ENCODE results near the gene ACP7. TPM values are rescaled to one million over a fixed set of nuclear protein-coding genes. Genes with fewer than 3 reads are reported as not detected.

The ACP7 gene
- total and polyA plus RNA-seq, 2 experiments from 2014 or later = 0.27 to 0.45 TPM

- TF ChIP-seq ZNF462 (CRISPR knock-in tag; IDR thresholded peaks at IDR 0.05) (no peak), JUNB (IDR thresholded peaks at IDR 0.05; ENCODE audit: unreplicated experiment) (no peak), REST (IDR thresholded peaks at IDR 0.05; ENCODE audit: unreplicated experiment) (no peak)
Observed at GRCh38 chr19:39155741-39156140, 71.6 kb downstream of the ACP7 start (continued).

GRCh38 chr19:39156326-39157230 lies 72.4 kb downstream of the ACP7 start:
- DNase-seq (ENCODE audit: low spot score) (no peak), ATAC-seq (peak; percentile 13)
- no peak overlapping the region for H3K27ac ChIP-seq (ENCODE audit: low read depth)
- Mint-ChIP-seq H3K27ac (no peak overlapping the region; the same call in 1 of the 2 replicates), H3K4me1 (peaks cover 42% of the 10 kb centered on the region), H3K27me3 (ENCODE audit: insufficient read depth, low read depth, poor library complexity) (peaks cover 11% of the 10 kb centered on the region), H3K9me3 (no peaks in the 10 kb centered on the region; the same call in 1 of the 3 replicates), H3K36me3 (ENCODE audit: low read depth) (no peaks in the 10 kb centered on the region; the same call in 1 of the 3 replicates), H3K4me3 (no peak overlapping the region)
- no peak overlapping the region for H3K4me2 ChIP-seq
- H4K20me1 ChIP-seq (replicated peaks; ENCODE audit: insufficient read depth) = peaks cover 4% of the 10 kb centered on the region; the same call in 1 of the 2 replicates
- H3K27me3 ChIP-seq (ENCODE audit: insufficient read depth) = no peaks in the 10 kb centered on the region
- H3F3A ChIP-seq (replicated peaks; ENCODE audit: low read depth) = no peaks in the 10 kb centered on the region
- H3K4me3 ChIP-seq = no peak overlapping the region
- no peak overlapping the region for H2AFZ ChIP-seq
- H3K36me3 ChIP-seq (ENCODE audit: insufficient read depth) = no peaks in the 10 kb centered on the region
- H3K79me2 ChIP-seq (replicated peaks; ENCODE audit: insufficient read depth) = peaks cover 43% of the 10 kb centered on the region
- H3K4me1 ChIP-seq (ENCODE audit: insufficient read depth) = peaks cover 17% of the 10 kb centered on the region
- no peaks in the 10 kb centered on the region for H3K9me2 ChIP-seq (ENCODE audit: insufficient read depth)
- TF ChIP-seq ZNF114 (CRISPR knock-in tag; IDR thresholded peaks at IDR 0.05) (no peak), EZH2phosphoT487 (IDR thresholded peaks at IDR 0.05; ENCODE audit: unreplicated experiment) (no peak), ETS1 (IDR thresholded peaks at IDR 0.05) (no peak), EZH2 (IDR thresholded peaks at IDR 0.05; ENCODE audit: low read depth, unreplicated experiment) (no peak), JUNB (IDR thresholded peaks at IDR 0.05; ENCODE audit: unreplicated experiment) (no peak), CTCF (conservative IDR thresholded peaks at IDR 0.05; ENCODE audit: low read depth in 2 of 2) (no peak), ZNF331 (CRISPR knock-in tag; IDR thresholded peaks at IDR 0.05; ENCODE audit: low read depth) (no peak), POLR2AphosphoS5 (IDR thresholded peaks at IDR 0.05; ENCODE audit: low read depth) (no peak), NANOG (IDR thresholded peaks at IDR 0.05; ENCODE audit: borderline replicate concordance) (no peak)
